ENCODE results near the gene NUDCD3.

The NUDCD3 gene

DNA sequence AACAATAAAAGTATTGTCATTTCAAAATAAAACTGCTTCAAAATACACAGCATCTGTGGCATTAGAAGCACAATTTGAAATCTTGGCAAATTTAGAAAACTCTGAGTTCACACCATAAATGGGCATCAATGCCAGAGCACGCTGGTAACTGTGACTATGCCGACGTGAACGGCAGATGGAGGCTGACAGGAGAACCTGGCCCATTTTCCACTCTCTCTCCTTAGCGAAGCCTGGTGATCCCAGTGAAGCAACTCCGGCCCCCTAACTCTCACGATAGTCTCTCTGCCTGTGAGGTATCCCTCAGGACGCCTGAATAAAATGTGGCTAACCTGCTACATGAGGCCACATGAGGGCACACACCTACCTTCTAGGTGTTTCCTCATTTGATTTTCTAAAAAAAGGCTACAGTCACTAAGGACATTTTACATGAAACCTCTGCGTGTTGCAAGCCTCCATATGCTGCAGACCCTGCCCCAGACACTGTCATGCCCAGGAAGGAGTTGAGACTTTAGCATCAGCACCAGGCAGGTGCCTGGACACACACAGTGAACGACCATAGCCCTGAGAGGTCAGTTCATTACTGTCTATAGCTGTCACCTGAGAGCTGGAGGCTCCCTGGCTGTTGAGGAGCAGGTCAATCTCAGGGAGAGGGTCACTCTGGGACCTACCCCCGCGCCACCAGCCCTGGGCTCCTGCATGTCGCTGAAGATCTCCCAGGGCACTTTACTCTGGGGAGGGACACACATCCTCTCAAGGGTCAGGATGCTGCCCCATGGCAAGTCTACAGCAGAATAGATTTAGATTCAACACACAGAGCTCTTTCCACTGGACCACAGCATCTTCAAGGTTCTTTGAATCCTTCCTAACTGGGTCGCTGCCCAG lies 102.1 kb downstream of the NUDCD3 start:
- peaks cover 25% of the 10 kb centered on the region for H3K36me3 ChIP-seq
- no peak for TF ChIP-seq CTCF (IDR thresholded peaks at IDR 0.05; ENCODE audit: low read depth, low read length)
- H3K4me1 ChIP-seq, result no peaks in the 10 kb centered on the region
- DNase-seq, result no peak
- H3K4me3 ChIP-seq (ENCODE audit: low read depth, low read length), result no peak overlapping the region
- no peaks in the 10 kb centered on the region for H3K9me3 ChIP-seq
- H3K27me3 ChIP-seq, result no peaks in the 10 kb centered on the region

- H3K4me3 ChIP-seq (ENCODE audit: low read depth, low read length), result no peak overlapping the region
- H3K9me3 ChIP-seq, result no peaks in the 10 kb centered on the region
- TF ChIP-seq CTCF (IDR thresholded peaks at IDR 0.05; ENCODE audit: low read depth, low read length), result no peak
- DNase-seq, result no peak
- no peaks in the 10 kb centered on the region for H3K27me3 ChIP-seq
- H3K4me1 ChIP-seq, result no peaks in the 10 kb centered on the region
- H3K36me3 ChIP-seq, result peaks cover 25% of the 10 kb centered on the region
Measured at GRCh38 chr7:44387389-44387788, 103.1 kb downstream of the NUDCD3 start.

DNA sequence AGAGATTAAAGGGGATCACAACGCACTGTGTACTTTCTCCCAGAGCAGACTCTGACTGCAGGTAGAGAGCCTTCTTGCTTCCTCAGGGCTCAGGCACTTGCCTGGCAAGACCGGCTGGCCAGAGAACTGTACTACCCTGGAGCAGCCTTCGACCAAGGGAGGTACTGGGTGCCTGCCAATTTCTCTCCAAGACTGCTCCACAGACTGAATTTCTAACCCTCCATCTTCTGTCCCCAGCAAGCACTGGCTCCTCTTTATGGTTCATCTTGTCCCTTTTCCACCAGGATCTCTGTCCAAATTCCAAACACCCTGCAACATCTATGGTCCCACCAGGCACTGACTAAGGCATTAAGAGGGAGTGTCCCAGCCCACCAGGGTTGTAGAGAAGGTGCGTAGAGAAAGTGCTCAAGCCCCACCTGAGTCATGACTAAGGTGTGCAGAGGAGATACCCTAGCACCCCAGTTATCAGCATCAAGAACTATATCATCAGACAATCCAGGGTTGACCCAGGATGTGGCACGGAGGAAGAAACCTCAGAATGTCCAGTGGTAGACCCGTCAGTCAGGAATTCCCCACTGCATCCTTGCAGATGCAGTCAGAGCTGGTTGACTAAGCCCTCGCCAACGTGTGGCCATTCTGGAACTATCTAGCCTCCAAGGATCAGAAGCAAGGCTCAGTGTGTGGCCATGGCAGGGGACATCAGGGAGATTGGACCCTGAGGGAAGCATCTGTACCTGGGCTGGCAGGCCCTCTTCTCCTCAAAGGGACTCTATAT lies 104.1 kb downstream of the NUDCD3 start:
- H3K27me3 ChIP-seq, result no peaks in the 10 kb centered on the region
- H3K4me3 ChIP-seq (ENCODE audit: low read depth, low read length), result no peak overlapping the region
- H3K4me1 ChIP-seq, result no peaks in the 10 kb centered on the region
- H3K36me3 ChIP-seq, result peaks cover 16% of the 10 kb centered on the region
- no peak for TF ChIP-seq CTCF (IDR thresholded peaks at IDR 0.05; ENCODE audit: low read depth, low read length)
- DNase-seq, result no peak
- no peaks in the 10 kb centered on the region for H3K9me3 ChIP-seq

GRCh38 chr7:44385434-44386138 lies 104.9 kb downstream of the NUDCD3 start:
- H3K9me3 ChIP-seq, result no peaks in the 10 kb centered on the region
- no peaks in the 10 kb centered on the region for H3K4me1 ChIP-seq
- TF ChIP-seq CTCF (IDR thresholded peaks at IDR 0.05; ENCODE audit: low read depth, low read length), result no peak
- no peak overlapping the region for H3K4me3 ChIP-seq (ENCODE audit: low read depth, low read length)
- DNase-seq, result no peak
- peaks cover 10% of the 10 kb centered on the region for H3K36me3 ChIP-seq
- H3K27me3 ChIP-seq, result no peaks in the 10 kb centered on the region

GRCh38 chr7:44384586-44385433 lies 105.6 kb downstream of the NUDCD3 start:
- H3K9me3 ChIP-seq, result no peaks in the 10 kb centered on the region
- H3K27me3 ChIP-seq, result no peaks in the 10 kb centered on the region
- H3K36me3 ChIP-seq, result peaks cover 2% of the 10 kb centered on the region
- H3K4me1 ChIP-seq, result no peaks in the 10 kb centered on the region
- no peak overlapping the region for H3K4me3 ChIP-seq (ENCODE audit: low read depth, low read length)
- no peak for TF ChIP-seq CTCF (IDR thresholded peaks at IDR 0.05; ENCODE audit: low read depth, low read length)
- DNase-seq, result no peak

All from BE2C (cell line).